ENCODE data around the gene MSH4. TPM values are rescaled to one million over a fixed set of nuclear protein-coding genes. Genes with fewer than 3 reads are reported as not detected.

Gene MSH4
- 0.14 and 0.46 TPM in 2 replicates for total RNA-seq

GRCh38 chr1:75796376-75797272, at the start of gene MSH4:
Gene MSH4, plus strand, starts transcription at chr1:75796882. Its CDS starts 104 bp downstream, at chr1:75796986.

DNA sequence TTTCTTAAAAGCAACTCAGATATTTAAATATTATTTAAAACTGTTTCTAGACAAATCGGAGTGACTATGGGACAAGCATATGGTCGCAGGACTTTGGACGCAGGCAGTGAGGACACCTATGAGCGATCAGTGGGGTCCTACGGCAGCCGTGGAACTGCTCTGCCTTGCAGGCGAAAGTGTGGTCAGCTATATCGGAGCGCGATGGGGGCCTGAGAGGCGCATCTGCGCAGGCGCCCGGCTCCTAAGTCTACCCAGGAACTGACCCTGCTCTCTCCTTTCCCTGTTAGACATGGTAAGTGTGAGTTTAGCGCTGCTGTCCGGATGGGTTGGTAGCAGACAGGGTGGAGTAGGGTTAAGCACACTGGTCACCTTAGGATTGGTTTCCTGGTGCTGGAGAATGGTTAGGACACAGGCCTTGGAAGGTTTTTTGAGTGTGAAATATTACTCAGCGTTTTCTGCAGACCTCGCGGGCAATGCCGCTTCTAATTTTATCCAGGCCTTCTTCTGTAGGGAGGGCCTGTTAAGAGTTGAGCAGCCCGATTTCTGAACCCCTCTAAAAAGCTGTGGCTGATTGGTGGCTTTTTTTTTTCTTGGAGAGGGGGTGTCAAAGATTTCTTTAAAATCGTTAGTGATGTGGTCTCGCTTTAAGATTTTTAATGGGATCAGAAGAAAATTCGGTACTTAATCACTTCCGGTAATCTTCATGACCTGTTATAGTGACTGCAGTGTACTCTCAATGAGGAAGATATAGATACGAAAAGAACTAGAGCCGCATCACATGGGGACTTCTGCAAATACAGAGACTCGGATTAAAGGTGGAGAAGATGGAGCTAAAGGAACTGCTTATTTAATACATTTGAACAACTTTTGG, 10.5 kb upstream of the MSH4 start, which contains the start of gene RABGGTB:
TSS of gene RABGGTB (plus strand) at position 274 of the 871 bp plus-strand sequence. CDS start at position 290, 16 bp downstream.

DNA sequence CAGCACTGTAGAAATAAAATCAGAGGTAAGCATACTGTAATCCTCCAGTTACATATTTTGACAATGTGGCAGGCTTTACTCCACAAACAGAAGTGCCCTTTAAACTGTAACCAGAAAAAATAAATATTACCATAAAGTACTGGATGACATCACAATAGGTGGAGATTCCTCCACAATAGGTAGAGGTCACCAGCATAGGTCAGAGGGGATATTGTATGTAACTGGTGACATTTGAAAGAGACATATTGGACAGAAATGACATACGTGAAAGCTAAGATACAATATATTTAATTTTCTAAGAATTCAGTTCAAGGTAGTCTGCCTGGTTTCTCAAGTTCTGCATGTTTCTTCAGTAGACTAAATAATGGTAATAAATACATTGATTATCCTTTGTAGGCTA, 135.6 kb downstream of the MSH4 start, which contains the start of gene ASB17:
TSS of gene ASB17 (minus strand) at position 101 of the 400 bp plus-strand sequence. CDS start 113 bp downstream, outside the sequence.

Other genes starting within 250 kb of the MSH4 start
- gene SLC44A5, start 185.8 kb upstream of the MSH4 start, total RNA-seq, result 0.09 and 0.14 TPM in 2 replicates
- 22.2 and 23.8 TPM in 2 replicates for gene ACADM, start 72.2 kb upstream of the MSH4 start, total RNA-seq
- gene RABGGTB, start 10.6 kb upstream of the MSH4 start, total RNA-seq, result 62.9 and 72.9 TPM in 2 replicates
- gene ASB17, start 135.5 kb downstream of the MSH4 start, total RNA-seq, result not detected in 2 replicates

All from smooth muscle cell of bladder (primary cell).